HG03095 (cell line): ENCODE results near the gene NTN5.

Source experiments
- ATAC-seq: cut with Tn5 transposase; IDR thresholded peaks from one replicate; pipeline ENCODE4 v1.9.1; 2021; ENCODE audit warnings: moderate library complexity; ENCODE audit not compliant: unreplicated experiment

Gene NTN5

GRCh38 chr19:48616041-48616436 lies 56.8 kb downstream of the NTN5 start:
- ATAC-seq = no peak

GRCh38 chr19:48615231-48616040 lies 57.4 kb downstream of the NTN5 start:
- no peak for ATAC-seq

GRCh38 chr19:48614436-48615230 lies 58.2 kb downstream of the NTN5 start, which contains the start of gene FAM83E:
TSS of gene FAM83E (minus strand) at chr19:48615076. CDS start at chr19:48613372, 1,704 bp downstream.
- no peak for ATAC-seq

- ATAC-seq = no peak
Measured at GRCh38 chr19:48613852-48614435, 58.9 kb downstream of the NTN5 start.

GRCh38 chr19:48613024-48613851 lies 59.6 kb downstream of the NTN5 start:
- no peak for ATAC-seq

- ATAC-seq = no peak
Measured at GRCh38 chr19:48611872-48612271, 60.9 kb downstream of the NTN5 start.
